ENCODE data around the gene CBX6. TPM values are rescaled to one million over a fixed set of nuclear protein-coding genes. Genes with fewer than 3 reads are reported as not detected.

CBX6 gene
- total and polyA plus RNA-seq, 9 of the 15 experiments (the other 6 are each of a cell fraction or from before 2014, with no cell fraction given), result 0.75 to 31.6 (median 8.0) TPM

DNA sequence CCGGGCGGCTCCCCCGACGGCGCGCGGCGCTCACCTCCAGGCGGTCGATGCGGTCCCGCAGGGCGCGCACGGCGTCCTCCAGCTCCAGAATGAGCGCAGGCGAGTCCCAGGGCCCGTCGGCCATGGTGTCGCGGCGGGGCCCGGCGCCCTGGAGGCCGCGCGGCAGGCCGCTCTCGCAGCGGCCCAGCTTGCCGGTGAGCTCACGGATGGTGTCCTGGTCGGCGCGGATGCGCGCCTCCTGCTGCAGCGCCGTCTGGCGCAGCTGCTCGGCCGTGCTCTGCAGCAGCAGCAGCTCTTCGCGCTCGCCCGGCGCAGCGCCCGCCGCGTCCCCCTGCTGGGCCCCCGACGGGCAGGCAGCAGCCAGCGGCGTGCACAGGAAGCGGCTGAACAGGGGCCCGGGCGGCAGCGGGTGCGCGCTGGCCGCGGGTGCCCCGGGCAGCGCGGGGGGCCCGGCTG is 28.8 kb downstream of the CBX6 start (continued):
- TF ChIP-seq ZNF23 (CRISPR knock-in tag; IDR thresholded peaks at IDR 0.05), result no peak
- TF ChIP-seq DLX4 (CRISPR knock-in tag; IDR thresholded peaks at IDR 0.05), result no peak
- TF ChIP-seq ADNP (tag; IDR thresholded peaks at IDR 0.05), result no peak
- TF ChIP-seq, protein P1, sequence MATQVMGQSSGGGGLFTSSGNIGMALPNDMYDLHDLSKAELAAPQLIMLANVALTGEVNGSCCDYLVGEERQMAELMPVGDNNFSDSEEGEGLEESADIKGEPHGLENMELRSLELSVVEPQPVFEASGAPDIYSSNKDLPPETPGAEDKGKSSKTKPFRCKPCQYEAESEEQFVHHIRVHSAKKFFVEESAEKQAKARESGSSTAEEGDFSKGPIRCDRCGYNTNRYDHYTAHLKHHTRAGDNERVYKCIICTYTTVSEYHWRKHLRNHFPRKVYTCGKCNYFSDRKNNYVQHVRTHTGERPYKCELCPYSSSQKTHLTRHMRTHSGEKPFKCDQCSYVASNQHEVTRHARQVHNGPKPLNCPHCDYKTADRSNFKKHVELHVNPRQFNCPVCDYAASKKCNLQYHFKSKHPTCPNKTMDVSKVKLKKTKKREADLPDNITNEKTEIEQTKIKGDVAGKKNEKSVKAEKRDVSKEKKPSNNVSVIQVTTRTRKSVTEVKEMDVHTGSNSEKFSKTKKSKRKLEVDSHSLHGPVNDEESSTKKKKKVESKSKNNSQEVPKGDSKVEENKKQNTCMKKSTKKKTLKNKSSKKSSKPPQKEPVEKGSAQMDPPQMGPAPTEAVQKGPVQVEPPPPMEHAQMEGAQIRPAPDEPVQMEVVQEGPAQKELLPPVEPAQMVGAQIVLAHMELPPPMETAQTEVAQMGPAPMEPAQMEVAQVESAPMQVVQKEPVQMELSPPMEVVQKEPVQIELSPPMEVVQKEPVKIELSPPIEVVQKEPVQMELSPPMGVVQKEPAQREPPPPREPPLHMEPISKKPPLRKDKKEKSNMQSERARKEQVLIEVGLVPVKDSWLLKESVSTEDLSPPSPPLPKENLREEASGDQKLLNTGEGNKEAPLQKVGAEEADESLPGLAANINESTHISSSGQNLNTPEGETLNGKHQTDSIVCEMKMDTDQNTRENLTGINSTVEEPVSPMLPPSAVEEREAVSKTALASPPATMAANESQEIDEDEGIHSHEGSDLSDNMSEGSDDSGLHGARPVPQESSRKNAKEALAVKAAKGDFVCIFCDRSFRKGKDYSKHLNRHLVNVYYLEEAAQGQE (IDR thresholded peaks at IDR 0.05; ENCODE audit: borderline replicate concordance), result peak; percentile 30; the same call in 1 of the 2 replicates
- TF ChIP-seq, protein P1 (CRISPR knock-in tag; IDR thresholded peaks at IDR 0.05; ENCODE audit: low read depth), result no peak
- TF ChIP-seq ZNF592 (IDR thresholded peaks at IDR 0.05), result 0 out of 2 replicates have a peak, but pooled peaks have one; percentile 17
- TF ChIP-seq SAFB2 (IDR thresholded peaks at IDR 0.05; ENCODE audit: borderline replicate concordance, low read depth, low read length, severe bottlenecking), result no peak
- TF ChIP-seq THRAP3 (IDR thresholded peaks at IDR 0.05; ENCODE audit: borderline replicate concordance), result no peak
- TF ChIP-seq, protein P2, sequence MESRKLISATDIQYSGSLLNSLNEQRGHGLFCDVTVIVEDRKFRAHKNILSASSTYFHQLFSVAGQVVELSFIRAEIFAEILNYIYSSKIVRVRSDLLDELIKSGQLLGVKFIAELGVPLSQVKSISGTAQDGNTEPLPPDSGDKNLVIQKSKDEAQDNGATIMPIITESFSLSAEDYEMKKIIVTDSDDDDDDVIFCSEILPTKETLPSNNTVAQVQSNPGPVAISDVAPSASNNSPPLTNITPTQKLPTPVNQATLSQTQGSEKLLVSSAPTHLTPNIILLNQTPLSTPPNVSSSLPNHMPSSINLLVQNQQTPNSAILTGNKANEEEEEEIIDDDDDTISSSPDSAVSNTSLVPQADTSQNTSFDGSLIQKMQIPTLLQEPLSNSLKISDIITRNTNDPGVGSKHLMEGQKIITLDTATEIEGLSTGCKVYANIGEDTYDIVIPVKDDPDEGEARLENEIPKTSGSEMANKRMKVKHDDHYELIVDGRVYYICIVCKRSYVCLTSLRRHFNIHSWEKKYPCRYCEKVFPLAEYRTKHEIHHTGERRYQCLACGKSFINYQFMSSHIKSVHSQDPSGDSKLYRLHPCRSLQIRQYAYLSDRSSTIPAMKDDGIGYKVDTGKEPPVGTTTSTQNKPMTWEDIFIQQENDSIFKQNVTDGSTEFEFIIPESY (CRISPR knock-in tag; IDR thresholded peaks at IDR 0.05), result no peak
- TF ChIP-seq L3MBTL2 (IDR thresholded peaks at IDR 0.05), result peak; percentile 60
- no peak for TF ChIP-seq KLF13 (tag; IDR thresholded peaks at IDR 0.05; ENCODE audit: borderline replicate concordance, low read depth)

Measured in K562 (cell line).